ENCODE data around the gene INPP4B.

INPP4B gene

DNA sequence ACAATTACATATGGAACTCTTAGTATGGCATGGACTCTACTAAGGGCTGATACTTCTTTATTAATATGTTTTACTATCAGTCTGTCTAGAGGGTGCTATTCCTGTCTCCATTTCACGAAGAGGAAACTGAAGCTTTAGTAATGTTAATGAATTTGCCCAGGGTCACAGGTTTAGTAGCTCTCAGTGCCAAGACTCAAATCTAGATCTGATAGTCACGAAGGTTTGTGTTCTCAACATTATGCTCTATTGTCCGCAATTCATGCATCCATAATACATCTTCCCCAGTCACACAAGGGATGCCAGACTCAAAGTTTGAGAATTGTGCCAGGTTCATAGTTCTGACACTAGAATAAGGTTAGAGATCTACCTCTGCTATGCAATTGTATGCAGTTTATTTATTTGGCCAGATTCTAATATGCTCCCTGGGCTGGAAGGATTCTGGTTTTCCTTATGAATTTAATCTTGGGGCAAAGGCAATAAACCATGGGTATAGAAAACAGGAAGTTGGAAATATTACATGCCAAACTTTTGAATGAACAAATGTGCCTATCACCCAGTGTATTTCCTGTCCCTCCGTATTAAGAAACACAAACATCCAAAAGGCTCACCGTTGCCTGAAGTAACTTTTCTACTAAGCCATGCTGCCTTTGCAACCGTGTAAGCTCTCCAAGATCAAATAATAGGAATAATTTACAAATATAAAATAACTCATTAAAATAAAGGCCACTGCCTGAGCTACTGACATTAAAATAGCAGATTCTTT lies 478.5 kb downstream of the INPP4B start:
- DNase-seq: no peak

DNA sequence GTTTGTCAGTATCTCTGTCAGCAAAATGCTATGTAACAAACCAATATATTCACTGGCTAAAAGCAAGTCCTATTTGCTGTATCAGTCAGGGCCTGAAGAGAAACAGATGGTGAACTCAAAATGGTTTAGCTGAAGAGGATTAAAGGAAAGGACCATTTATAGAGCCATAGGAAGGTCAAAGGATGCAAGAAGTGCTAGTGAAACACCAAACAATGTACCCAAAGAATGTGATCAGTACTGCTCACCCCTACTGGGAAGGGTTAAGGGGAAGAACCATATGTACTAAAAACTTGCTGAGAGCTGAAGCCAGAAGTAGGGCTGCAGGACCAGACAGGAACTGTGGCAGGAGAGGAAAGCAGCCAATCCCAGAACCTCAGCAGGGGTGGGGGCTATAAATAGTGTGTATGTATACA lies 479.3 kb downstream of the INPP4B start:
- DNase-seq: no peak

DNA sequence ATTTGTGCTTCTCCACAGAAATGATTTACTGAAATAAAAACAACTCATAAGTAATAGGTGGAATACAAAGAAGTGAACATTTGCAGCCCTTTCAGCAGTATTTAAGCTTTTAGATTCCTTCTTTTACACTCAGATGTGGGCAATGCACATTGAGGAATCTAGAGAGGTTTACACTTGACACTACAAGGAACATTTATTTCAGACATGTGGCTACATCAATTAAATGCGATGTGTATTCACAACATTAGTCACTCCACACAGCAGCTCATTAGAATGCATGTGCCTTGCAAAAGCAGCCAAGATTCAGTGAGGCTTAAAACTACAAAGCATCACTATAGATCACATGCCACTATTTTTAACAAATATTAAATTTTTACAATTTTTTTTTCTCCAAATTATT lies 480.7 kb downstream of the INPP4B start:
- no peak for DNase-seq

DNA sequence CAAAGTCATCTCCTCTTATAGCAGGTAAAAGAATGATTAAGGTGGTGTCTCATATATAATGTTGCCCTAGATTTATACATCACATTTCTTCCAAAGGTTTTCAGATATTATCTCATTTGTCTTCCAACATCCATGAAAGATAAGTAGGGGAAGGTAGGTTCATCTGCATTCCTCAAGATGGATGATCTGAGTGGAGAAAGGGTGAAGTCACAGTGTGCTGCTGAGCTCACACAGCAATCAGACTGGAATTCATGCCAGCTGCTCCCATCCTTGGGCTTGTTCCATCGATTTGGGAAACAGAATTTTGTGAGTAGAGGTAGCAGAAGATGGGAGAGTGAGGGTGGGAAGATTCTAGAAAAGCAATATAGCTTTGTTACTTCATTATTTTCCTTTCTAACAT lies 482.4 kb downstream of the INPP4B start:
- DNase-seq: no peak

DNA sequence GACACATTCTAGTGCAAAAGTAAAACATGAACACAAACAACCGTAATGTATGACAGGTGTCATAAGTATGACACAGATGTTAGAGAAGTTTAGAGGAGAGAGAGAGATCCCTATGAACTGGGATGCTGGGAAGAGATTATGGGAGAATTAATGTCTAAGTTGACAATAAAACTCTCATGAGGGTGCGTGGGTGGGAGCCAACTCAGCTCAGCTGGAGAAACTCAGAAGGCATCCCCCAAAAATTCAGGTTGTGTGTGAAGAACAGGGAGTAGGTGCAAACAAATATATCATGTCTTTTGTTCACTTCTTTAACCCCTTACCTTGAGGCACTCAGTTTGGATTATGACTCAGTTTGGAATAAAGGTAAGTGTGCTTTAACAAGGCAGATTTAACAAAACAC lies 484.1 kb downstream of the INPP4B start:
- DNase-seq: no peak

DNA sequence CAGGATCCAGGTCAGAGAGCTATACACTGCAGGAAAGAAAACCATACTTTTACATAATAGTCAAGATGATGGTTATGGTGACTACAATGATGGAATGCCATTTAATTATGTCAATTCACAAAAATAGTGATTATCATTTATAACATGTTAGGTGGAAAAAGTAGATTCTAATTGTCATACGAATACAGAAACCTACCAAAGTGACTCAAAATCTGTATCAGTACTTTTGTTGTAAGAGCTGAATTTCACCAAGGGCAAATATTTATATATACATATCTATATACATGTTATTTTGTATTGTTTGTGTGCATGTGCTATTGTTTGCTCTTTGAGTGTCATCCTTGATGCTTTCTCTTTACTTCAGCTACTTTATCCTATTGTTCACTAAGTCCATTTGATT lies 485.4 kb downstream of the INPP4B start:
- DNase-seq: no peak

DNA sequence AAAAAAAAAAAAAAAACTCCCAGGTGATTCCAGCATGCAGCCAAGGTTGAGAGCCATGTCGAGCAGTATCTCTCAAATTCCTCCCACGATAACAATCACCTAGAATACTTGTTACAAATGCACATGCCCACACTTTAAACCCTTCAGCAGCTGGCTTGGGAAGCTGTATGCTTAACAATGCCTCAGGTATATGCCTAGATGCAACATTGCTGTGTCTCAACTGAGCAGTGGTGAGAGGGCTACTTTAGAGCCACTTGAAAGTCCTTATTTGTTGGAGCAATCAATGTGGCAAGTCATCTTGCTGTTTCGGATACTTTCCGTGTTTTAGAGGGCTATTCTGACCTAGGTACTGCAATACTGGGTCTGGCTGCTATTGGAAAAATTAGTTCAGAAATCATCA lies 487.4 kb downstream of the INPP4B start:
- no peak for DNase-seq

DNA sequence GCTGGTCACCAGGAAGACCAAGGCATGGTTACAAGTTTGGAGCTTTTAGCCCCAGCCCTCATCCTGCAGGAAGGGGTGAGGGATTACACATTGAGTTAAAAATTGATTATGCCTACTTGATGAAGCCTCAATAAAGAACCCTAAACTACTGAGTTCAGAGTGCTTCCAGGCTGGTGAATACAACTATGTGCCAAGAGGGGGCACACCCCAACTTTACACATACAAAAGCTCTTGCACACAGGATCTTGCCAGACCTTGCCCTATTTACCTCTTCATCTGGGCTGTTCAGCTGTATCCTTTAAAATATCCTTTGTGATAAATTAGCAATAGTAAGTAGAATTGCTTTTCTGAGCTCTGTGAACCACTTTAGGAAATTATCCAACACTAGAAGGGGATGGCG lies 489.3 kb downstream of the INPP4B start:
- peak; percentile 13 to 49 for DNase-seq

DNA sequence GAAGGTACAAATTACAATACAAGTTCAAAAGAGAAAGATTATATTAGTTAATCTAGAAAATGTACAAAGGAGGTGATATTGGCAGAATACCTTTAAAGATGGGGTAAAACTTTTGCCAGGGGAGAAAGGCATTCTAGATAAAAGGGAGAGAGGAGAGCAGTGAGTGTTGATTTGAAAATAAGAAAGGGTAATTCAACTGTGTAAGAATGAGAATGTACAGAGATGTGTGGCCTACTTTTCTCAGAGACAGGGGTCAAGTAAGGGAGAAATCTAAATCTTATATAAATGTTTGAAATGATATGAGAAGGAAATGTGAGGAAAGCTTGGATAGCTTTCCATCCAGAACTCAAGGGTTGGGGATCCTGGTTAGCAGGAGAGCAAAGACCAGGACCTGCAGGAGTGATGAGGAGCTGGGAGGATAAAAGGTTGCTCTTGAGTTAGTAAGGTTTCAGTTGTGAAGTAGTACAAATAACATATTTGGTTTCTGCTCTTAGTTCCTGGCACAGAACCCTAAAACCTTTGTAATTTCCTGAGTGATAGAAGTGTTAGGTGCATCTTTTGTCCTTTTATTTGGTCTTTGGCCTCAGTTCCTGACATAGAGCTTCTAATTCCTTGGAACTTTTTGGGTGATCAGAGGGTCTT lies 489.9 kb downstream of the INPP4B start:
- no peak for DNase-seq

DNA sequence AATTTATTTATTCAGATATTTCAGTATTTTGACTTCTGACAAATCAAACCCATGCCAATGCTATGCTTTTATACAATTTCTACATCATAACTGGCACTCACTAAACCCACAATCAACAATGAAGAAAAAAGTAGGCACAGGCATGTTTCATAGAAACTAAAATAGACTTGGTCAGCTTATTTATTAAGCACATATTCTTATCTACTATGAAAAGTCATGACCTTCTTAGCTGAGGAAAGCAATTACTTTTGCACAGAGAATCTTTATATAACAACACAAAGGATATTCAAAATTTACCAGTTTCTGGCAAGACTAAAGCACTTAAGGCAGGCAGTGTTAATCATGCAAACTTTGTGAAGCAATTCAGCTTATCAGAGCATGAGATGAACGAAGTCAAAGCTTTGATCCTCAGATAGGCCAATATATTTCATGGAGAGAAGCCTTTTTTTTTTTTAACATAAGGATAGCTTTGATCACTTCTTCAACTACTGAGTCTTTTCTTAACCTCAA lies 490.6 kb downstream of the INPP4B start:
- DNase-seq: no peak

DNA sequence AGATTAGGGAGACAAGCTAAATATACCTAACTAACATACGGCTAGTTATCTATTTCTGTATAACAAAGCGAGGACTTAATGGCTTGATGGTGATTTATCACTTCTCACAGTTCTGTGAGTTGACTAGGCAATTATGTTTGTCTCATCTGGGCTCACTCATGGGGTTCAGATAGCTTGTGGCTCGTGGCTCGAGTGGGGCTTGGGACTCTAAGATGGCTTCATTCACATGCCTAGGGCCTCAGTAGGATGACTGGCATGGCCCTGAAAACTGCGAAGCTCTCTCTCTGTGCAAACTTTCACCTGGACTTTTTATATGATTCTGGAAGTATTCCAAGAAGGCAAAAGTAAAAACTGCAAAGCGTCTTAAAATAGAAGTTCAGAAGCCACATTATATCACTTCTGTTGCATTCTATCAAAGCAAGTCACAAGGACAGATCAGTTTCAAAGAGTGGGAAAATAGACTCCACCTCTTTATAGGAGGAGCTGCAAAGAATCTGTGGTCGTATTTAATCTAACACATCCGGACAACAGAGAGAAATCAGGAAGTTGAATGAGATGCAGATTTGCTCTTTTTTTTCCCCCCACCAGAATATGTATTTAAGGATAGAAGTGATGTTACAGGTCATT lies 491.2 kb downstream of the INPP4B start:
- peak in 1 of 2 donors; percentile 76 for DNase-seq

DNA sequence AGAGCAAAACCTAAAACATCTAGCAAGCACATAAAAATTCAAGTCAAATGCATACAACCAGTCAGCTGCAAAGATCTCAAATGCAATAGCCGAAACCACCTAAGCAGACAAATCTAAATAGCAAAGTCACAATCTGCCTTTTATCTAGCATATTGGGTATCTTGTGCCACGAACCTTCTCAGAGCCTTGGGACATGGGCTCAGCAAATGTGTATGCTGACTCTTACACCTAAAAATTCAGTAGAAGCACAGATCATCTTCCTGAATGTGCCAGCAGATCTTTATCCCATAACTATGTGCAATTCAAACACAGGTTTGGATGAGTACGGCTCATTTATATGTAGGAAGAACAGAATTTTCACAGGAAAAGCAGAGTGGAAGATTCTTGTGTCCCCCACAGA lies 492.1 kb downstream of the INPP4B start:
- DNase-seq: no peak

DNA sequence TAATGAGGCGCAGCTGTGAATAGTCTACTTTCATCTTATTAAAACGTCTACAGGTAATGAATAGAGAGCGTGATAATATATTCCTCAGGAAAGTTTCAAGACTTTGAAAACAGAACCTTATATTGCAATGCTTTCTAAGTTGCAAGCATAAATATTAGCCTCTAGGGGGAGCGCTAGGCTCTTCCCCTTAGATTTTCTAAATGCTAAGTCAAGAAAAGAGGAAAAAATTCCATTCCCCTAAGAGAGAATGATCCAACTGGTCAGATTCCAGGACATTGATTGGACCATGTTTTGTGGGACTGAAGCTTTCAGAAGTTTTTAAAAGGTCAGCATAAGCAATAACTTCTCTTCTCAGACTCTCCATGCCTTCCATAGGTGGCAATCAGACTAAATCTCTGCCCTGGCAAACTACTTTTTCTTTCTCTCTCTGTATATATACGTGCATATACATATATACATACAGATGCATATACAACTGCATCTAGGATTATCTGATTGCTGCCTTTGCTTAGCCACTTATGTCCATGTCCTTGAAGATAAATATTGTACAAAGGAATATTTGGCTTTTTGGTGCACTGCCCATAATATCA lies 492.9 kb downstream of the INPP4B start:
- peak in 1 of 2 donors; percentile 56 for DNase-seq

DNA sequence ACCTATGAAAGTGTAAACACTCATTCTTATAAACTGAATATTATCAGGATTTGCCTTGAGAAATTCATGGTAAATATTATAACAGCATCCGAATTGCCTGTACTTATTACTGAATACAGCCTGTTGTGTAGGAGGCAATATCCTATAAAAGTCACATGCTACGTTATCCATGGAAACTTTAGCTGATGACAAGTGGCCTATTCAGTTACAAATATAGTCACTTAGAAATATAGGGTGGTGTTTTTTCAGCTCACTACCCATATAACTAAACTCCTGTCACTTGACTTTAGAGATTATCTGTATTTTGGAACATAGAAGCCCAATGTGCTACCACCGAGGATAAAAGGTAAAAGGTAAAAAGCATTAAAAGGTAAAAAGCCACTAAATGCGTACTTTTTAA lies 493.4 kb downstream of the INPP4B start:
- DNase-seq: no peak

DNA sequence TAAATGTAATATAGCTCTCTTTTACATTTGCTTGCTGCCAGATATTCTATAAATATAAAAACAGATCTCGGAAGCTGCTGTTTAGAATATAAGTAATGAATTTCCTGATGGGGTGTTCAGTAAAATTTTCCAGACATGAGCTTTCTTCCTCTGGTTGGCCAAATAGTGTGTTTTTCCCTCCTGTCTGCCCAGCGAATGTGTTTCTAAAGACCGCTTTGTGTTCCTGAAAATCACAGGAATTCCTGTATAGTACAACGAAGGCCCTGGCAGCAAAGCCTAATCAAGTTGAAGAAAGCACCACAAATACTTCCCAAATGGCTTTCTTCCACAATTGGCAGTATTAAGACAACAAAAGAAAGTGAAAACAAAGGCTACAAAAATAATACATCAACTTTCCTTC lies 494.1 kb downstream of the INPP4B start:
- DNase-seq: no peak

DNA sequence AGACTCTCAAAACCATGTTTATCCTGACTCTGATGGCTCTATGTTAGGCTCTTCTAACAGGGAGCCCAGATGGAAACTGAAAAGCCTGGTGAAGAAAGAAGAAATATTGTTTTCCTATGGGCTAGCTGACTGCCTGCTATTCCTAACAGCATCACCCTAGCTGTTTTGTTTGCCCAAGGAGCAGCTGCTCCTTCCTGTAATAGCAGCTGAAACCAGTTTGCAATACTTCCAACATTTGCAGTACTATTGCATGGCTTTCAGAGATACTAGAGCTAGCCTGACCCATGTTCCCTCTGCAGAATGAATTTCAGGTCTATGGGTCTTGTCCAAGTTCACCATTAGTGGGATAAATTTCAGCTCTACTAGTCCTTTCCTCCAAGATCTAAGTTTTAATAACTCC lies 495.2 kb downstream of the INPP4B start:
- DNase-seq: no peak

DNA sequence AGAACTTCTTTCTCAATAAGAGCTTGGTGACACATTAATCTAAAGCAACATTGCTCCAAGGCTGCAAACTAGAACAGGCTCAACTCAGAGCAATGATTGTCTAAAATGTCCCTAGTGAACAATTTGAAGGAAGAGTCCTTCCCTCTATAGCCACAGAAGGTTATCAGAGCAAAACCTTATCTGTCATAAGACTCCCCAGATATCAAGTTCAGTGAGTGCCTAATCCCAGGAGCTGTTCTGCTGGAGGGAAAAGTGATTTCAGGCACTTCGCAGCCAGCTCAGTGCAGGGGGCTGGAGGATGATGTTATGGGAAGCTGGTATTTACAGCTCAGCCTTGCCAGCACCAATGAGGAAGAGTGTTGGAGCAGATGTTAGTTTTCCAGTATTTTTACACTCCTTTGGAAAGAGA lies 497.5 kb downstream of the INPP4B start:
- no peak for DNase-seq

DNA sequence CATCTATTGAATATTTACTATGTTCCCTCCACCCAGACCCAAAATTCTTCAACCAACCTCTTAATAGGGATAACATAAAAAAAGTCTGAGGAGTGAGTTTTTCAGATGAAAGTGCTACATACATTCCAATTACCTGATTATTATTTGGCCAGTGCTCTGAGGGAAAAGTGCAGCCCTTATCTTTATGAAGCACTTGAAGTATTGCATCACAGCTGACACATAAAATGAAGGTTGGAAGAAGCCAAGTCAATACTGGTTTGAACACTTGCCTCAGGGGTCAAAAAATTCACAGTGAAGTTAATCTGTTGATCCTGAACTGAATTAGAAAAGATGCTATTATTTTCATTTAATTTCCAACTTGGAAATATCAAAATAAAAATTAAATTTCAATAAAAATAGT lies 498.9 kb downstream of the INPP4B start:
- DNase-seq: no peak

DNA sequence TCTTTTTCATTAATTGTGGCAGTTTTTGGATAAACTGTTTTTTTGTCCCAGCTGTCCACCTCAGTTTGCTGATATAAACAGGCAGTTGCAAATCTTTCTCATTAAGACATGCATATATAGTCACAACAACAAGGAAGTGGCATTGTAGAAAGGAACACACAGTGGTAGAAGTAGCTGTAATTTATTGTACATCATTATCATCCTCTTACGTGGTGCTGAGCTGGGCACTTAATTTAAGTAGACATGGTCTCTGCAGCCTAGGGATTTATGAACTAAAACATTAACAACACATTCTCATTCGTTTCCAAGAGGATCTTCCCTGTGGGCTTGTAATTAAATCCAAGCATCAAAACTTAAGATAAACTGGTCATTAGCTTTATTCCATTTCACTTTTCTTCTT lies 500.2 kb downstream of the INPP4B start:
- DNase-seq: no peak

DNA sequence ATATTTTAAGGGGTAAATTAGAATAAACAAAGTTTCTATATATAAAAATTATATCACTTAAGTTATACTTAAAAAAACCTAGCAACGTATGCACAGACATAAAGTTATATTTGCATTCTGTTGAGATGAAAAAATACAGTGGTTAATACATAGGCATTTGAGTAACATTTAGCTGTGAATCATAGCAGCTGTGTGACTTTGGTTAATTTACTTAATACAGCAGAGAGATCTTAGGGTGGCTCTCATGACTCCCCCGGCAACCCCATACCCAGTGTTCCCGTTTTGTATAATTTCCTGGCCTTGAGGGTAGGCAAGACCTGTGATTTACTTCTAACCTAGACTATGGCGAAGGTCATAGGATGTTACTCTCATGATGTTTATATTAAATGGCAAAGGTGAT lies 504.8 kb downstream of the INPP4B start:
- DNase-seq: no peak

DNA sequence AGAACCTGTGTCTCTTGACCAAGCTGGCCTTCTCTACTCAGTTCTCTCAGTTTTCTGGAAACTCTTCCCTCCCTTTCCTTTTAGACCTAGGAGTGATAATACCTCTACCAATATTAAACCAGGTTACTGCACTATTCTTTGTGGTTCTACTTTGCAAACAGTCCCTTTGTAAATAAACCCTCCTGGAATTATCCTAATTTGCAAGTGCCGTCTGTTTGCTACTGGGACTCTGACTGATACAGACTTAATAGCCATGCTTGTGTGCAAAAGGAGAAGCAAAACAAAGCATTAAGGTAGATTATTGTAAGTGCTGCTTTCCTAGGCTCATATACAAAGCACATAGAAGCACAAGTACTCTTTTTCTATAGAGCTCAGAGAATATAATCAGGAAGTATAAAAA lies 507.0 kb downstream of the INPP4B start:
- DNase-seq: no peak

DNA sequence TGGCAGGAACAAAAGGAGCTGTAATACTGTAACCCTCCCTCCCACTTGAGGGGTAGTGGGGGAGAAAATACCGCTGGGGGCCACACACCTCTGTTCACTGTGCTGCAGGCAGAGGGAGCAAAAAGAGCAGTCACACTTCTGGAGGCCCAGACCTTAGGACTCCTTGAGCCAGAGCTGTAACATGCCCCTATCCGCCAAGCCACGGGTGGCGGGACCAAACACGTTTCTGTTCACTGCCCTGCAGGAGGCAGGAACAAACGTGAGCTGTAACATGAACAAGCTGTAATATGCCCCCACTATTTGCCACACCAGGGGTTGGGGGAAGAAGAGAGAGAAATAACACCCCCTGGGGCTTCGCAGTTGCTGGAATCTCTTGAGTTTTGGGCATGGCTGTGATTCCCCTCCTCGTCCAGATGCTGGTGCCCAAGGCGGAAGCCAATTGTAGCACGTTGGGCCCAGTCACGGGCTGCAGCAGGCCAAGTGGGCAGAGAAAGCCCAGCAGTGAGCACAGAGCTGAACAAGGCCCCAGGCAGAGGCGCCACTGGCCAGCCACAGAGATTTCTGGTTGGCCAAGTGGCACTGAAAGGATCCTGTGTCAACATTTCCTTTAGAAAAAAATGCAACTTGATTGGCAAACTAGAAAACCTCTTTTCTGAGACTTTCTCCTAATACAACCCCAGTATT lies 509.7 kb downstream of the INPP4B start:
- DNase-seq: no peak

DNA sequence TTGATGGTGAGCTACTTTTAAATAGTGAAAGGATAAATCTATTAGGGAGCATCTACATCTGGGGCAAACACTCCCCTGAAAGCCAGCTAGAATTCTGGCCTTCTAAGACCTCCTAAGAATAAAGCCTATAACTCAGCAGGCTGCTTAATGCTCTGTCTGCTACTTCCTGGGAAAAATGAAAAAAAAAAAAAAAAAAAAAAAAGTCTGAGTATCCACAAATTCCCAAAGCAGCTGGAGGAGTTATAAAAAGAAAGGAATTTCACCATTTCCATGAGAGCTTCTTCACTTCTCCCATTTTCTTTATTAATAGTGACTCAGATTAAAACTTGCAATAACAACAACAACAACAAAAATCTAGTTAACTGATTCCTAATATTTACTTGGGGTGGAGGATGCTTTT lies 511.2 kb downstream of the INPP4B start:
- no peak for DNase-seq

Data from CD4-positive, alpha-beta T cell treated with Interleukin-4 for 1 hour (primary cell).